ENCODE results near the gene EIF4B.
"Not testable (repeated sequence)": the region's sequence is repeated elsewhere in the genome, so short reads cannot be mapped to it uniquely, and the experiment has no call there.

Gene EIF4B

GRCh38 chr12:53005986-53006809, at the start of gene EIF4B:
EIF4B (plus strand) TSS chr12:53006456; CDS start chr12:53006484, 28 bp downstream.
- peak; percentile 99 for DNase-seq

DNA sequence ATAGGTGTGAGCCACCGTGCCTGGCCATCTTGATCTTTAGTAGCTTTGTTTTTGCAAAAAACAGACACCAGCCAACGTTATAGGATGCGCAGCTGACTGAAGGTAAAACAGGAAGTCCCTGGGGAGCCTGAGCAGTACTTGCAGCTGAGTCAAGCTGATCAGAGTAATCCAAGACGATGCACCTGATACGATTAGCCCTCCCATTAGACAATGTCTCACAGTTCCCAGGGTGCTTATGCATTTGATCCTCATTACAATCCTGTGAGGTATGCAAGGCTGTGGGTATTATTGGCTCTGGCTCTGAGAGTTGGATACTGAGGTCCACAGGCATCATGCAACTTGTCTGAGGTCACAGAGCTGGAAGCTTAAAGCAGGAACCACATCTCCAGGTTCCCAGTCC, 49.3 kb upstream of the EIF4B start:
- no peak for DNase-seq

DNA sequence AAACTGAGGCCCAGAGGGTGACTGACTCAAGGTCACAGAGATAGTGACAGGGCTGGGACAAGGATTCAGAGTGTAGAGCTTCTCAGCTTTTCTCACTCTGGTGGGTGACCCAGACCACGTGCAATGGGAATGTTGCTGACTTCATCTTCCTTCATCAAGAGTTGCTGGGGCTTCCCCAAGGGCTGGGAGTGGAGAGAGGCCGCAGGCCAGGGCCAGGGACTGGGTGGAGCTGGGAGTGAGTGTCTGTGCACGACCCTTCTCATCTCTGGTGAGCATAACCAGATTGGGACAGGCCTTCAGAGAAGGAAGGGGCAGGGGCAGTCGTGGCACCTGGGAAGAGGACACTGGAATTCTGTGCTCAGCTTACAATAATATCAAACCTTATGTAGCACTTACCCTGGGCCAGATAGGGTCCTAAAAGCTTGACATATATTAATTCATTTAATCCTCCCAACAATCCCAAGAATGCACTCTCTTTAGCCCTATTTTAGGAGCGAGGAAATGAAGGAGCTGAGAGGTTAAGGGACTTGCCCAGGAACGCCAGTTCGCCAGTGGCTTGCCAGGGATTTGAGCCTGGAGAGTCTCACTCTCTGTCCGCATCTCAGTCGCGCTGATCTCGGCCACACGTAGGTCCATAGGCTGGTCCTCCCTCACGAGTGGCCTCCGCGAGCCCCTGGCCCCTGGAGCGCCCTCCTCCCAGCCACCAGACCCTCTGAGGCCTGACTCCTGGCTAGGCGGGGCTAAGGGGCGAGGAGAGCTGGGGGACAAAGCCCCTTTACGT, 41.5 kb upstream of the EIF4B start:
- no peak for DNase-seq

- DNase-seq: no peak
These were observed 40.9 kb upstream of the EIF4B start for GRCh38 chr12:52965337-52965731.

GRCh38 chr12:52969166-52969795, 37.0 kb upstream of the EIF4B start:
- no peak for DNase-seq

DNA sequence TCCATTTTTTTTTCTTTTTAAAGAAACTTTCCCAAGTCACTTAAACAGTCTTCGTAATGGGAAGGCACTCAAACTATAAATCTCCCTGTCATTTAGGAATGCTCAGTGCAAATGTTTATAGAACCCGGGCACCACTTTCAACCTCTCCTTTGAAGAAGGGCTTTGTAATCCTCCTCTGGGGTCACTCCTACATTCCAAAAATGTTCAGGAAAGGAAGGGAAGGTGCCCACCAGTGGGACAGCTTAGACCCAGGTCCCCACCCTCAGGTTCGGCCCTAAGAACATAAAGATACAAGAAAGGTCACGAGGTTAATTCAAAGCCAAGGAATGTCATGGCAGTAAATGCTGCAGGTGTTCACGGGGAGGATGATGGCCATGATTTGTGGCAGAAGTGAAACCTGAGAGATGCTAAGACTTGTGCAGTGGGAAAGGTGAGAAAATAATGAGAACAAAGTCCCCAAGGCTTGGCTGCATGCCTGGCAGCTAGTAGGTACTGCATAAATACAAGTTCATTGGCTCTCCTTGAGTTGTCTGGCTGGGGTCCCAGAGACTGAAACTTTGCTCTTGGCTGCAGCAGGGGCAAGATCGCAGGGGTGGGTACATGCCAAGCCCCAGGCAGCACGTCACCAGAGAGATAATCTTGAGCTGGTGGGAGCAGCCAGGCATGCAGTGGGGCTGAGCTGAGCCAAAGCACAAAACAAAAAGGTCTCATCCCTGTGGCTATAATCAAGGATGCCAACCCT, 36.3 kb upstream of the EIF4B start:
- DNase-seq: no peak

GRCh38 chr12:52971679-52972329, 34.5 kb upstream of the EIF4B start:
- DNase-seq: no peak

- no peak for DNase-seq
These were observed 31.1 kb upstream of the EIF4B start for GRCh38 chr12:52975204-52975603.

DNA sequence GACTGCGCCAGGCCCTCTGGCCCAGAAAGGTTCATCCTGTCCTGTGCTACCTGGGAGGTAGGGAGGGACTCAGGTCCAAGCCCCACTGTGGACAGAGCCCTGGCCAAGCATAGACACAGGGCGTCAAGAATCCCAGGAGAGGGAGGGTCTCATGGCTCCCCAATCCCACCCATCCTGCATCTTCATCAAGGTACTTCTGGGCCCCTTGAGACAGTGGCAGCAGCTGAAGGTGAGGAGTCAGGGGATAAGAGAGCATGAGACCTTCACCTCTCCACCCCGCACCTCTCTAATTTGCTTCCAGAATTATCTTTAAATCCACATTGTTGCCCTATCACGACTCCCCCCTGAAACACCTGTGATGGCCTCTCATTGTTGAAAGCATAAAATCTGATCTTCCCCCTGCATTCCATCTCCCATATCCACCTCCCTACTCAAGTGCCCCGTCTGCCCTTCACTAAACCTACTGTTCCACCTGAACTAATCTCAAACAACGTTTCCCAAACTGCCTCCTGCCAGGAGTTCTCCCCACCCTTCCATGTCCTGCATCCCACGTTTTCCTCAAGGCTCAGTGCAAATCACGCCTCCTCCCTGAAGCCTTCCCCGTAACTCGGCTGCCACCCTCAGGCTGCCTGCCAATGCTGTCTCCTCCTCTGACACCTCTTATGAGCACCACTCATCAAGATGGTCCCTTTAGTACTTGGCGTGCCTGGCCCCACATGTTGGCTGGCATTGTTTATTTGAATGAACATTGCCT, 30.3 kb upstream of the EIF4B start:
- no peak for DNase-seq

DNA sequence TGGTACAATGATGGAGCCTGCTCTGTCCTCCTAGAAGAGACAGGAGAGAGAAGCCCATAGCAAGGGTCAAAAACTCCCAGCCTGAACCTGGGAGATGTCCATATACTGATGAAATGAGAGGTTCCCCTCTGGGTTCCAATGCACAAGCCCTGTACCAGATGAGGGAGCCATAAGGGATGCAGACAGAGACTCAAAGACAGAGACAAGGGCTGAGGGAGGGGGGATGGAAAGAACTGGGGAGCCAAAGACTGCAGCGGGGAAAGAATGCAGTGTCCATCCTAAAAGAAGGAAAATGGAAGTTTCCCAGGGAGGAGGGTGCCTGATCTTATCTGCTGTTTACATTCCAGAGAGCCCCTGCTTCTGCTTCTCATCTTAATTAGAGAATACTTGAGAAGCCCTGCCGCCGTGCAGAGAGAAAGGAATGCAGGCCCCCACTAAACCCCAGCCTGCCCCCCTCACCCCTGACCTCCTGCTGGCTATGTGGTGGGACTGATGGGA, 29.6 kb upstream of the EIF4B start:
- no peak for DNase-seq

GRCh38 chr12:52977170-52977569, 29.1 kb upstream of the EIF4B start:
- no peak for DNase-seq

DNA sequence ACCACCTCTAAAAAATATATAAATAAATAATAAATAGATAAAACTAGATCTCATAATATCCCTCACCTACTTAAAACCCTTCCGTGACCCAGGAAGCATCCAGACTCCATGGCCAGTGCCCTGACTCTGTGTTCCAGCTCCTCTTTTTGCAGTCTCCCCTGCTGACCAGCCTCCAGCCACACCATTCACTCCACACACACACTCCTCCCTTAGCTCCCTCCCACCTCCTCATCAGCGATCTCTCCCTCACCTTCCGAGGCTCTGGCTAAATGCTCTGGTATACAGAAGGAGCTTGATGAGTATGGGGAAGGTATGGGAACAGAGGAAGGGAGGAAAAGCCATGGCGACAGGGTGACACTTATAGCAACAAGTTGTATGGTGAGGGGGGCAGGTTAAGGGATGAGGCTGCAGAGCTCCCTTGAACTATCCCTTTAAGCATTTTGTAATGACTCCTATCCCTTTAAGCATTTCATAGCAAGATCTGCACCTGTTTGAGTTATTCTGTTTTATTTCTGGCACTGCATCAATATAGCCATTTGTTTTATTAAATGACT, 26.1 kb upstream of the EIF4B start:
- DNase-seq: no peak

- DNase-seq: peak; percentile 80 to 86
These were observed 25.4 kb upstream of the EIF4B start for GRCh38 chr12:52980650-52981423.

DNA sequence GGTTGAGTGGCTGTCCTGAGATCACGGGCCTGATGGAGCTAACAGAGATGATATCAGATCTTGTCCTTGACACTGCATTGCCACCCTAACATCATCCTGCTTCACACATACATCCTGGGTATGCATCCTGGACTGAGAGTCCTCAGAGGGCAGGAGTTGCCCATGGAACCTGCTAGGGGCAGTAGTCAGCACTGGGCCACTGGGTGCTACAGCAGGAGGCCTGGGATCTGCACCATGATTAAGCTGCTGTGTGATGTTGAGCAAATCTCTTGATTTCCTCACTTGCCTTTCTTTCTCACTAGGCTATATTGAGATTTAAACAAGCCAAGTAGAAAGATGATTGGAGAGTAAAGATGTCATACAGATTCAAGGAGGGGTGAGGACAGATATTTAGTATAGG, 22.1 kb upstream of the EIF4B start:
- no peak for DNase-seq

- no peak for DNase-seq
These were observed 17.4 kb upstream of the EIF4B start for GRCh38 chr12:52988898-52989297.

DNA sequence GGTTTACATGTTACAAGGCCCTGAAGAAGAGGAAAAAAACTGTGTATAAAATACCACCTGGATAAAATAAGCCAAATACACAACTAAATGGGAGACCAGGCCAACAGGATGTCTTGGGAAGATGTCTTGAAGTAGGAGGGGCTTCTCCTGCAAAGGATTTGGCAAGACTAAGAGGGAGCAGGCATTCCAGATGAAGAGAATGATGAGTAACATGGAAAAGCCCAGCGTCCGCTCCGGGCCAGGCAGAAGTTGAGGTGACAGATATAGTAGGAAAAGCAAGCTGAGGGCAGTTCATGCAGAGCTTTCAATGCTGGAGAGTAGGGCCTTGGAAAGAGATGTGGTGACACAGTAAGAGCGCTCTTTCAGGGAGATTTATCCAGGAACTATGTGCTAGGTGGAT, 16.1 kb upstream of the EIF4B start:
- no peak for DNase-seq

- DNase-seq: not testable (repeated sequence)
These were observed 14.0 kb upstream of the EIF4B start for GRCh38 chr12:52992240-52992639.

- no peak for DNase-seq
These were observed 13.3 kb upstream of the EIF4B start for GRCh38 chr12:52992699-52993557.

DNA sequence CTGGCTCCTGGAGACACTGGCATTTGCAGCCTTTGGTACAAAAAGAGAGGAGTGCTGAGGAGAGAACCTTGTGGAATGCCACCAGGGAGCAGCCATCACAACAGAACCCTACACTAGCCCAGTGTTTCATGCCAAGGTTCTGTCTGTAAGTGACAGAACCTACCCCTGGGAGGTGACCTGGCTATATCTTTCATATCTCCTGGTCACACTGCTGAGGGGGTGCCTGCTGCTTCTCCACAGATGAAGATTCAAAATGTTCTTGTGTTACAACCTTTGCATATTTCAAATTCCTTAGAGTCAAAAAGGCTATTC, 12.7 kb upstream of the EIF4B start:
- no peak for DNase-seq

GRCh38 chr12:53004178-53004577, 2.1 kb upstream of the EIF4B start:
- no peak for DNase-seq
